Glutamatergic neuron (in vitro differentiated cells): ENCODE data around the gene ST6GALNAC5. TPM values are rescaled to one million over a fixed set of nuclear protein-coding genes. Genes with fewer than 3 reads are reported as not detected.
A peak's percentile ranks its signal among the peaks of the same experiment; 100 is the strongest.

ENCODE experiments used
- DNase-seq: peaks from one replicate; pipeline ENCODE4 v3.0.0; 2022
- H3K27ac Mint-ChIP-seq: one replicate; pipeline ENCODE4 v1.8.0; 2020; ENCODE audit warnings: mild to moderate bottlenecking, mixed read lengths, inconsistent platforms; ENCODE audit not compliant: unreplicated experiment
- H3K27me3 Mint-ChIP-seq: one replicate; pipeline ENCODE4 v1.8.0; 2020; ENCODE audit warnings: mild to moderate bottlenecking, moderate library complexity, mixed read lengths, inconsistent platforms; ENCODE audit not compliant: unreplicated experiment
- H3K36me3 Mint-ChIP-seq: one replicate; pipeline ENCODE4 v1.8.0; 2020; ENCODE audit warnings: mild to moderate bottlenecking, mixed read lengths, inconsistent platforms; ENCODE audit not compliant: unreplicated experiment
- H3K4me1 Mint-ChIP-seq: one replicate; pipeline ENCODE4 v1.8.0; 2020; ENCODE audit warnings: mild to moderate bottlenecking, low read depth, mixed read lengths, inconsistent platforms; ENCODE audit not compliant: unreplicated experiment
- H3K4me3 Mint-ChIP-seq: one replicate; pipeline ENCODE4 v1.8.0; 2020; ENCODE audit warnings: mild to moderate bottlenecking, mixed read lengths, inconsistent platforms; ENCODE audit not compliant: unreplicated experiment
- H3K9me3 Mint-ChIP-seq: one replicate; pipeline ENCODE4 v1.8.0; 2020; ENCODE audit warnings: mild to moderate bottlenecking, moderate library complexity, mixed read lengths, inconsistent platforms; ENCODE audit not compliant: unreplicated experiment
- total RNA-seq: library from RNA; stranded (reverse); fragmentation: NEBNext Ultra II Directional; extraction: Animal tissue kit (Norgen Biotek cat#: 25700); gene quantifications from one replicate; pipeline ENCODE4 v1.2.1, GENCODE V29; 2021; ENCODE audit not compliant: unreplicated experiment
- TF ChIP-seq, protein P1 (sequence below): fragments of 200-600 bp; sonication (generic); IDR thresholded peaks from one replicate; pipeline ENCODE4 v1.5.0; 2021; ENCODE audit not compliant: partially characterized antibody, unreplicated experiment

Gene ST6GALNAC5
- total RNA-seq, 1 donor from 2014 or later, result 141 TPM

DNA sequence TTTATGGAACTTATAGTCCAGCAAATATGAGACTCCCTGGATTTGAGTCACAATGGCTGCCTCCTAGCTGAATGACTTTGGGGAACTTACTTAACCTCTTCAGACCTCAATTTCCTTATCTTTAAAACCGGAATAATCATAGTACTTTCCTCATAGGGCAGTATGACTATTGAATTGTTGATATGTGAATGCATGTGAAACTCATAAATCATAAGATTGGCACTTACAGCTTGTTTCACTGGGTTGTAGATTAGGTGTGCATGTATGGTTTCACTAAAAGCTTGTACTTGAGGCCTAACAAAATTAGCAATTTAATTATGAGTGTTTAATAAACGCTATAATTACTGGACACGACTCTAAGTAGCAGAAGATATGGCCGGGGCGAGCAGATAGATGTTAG lies 72.5 kb downstream of the ST6GALNAC5 start:
- H3K4me3 Mint-ChIP-seq, result no peak overlapping the region
- H3K9me3 Mint-ChIP-seq, result peaks cover 7% of the 10 kb centered on the region
- peaks cover 3% of the 10 kb centered on the region for H3K27me3 Mint-ChIP-seq
- no peak overlapping the region for H3K27ac Mint-ChIP-seq
- H3K4me1 Mint-ChIP-seq, result peaks cover 14% of the 10 kb centered on the region
- H3K36me3 Mint-ChIP-seq, result peaks cover 11% of the 10 kb centered on the region
- TF ChIP-seq, protein P1, sequence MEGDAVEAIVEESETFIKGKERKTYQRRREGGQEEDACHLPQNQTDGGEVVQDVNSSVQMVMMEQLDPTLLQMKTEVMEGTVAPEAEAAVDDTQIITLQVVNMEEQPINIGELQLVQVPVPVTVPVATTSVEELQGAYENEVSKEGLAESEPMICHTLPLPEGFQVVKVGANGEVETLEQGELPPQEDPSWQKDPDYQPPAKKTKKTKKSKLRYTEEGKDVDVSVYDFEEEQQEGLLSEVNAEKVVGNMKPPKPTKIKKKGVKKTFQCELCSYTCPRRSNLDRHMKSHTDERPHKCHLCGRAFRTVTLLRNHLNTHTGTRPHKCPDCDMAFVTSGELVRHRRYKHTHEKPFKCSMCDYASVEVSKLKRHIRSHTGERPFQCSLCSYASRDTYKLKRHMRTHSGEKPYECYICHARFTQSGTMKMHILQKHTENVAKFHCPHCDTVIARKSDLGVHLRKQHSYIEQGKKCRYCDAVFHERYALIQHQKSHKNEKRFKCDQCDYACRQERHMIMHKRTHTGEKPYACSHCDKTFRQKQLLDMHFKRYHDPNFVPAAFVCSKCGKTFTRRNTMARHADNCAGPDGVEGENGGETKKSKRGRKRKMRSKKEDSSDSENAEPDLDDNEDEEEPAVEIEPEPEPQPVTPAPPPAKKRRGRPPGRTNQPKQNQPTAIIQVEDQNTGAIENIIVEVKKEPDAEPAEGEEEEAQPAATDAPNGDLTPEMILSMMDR, result no peak
- DNase-seq, result no peak

DNA sequence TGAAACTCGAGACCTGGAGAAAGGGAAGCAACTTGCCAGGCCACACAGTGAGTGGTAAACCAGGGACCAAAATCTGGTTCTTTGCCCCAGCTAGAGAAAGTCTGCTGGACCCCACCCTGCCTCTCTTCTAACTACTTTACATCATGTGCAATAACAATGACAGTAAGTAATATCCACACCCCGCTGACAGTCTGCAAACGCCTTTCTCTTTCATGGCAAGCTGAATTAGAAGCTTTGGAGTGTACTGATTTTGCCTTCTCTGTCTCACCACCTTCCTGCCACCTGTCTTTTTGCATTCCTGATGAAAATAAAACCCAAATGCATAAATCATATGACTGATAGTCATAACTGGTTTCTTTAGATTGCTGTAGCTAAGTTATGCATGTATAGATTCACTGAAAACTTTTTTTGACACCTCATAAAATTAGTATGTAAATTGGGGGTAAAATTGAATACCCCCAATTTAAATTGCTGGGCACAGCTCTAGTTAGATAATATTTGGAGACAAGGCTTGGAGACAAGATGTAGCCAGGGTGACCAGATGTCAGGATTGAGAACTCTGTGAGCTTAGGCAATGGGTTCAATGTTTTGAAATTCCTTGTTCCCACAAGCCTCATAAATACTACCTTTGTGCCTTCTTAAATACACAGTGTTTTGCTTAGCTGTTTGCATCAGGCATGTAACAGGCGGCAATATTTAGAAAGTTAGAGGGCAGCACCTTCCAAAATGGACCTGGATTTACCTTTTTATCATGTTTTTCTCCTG lies 73.5 kb downstream of the ST6GALNAC5 start:
- peaks cover 17% of the 10 kb centered on the region for H3K4me1 Mint-ChIP-seq
- DNase-seq, result no peak
- peaks cover 11% of the 10 kb centered on the region for H3K36me3 Mint-ChIP-seq
- H3K27ac Mint-ChIP-seq, result no peak overlapping the region
- no peak overlapping the region for H3K4me3 Mint-ChIP-seq
- peaks cover 3% of the 10 kb centered on the region for H3K27me3 Mint-ChIP-seq
- TF ChIP-seq, protein P1, result no peak
- H3K9me3 Mint-ChIP-seq, result peaks cover 7% of the 10 kb centered on the region

DNA sequence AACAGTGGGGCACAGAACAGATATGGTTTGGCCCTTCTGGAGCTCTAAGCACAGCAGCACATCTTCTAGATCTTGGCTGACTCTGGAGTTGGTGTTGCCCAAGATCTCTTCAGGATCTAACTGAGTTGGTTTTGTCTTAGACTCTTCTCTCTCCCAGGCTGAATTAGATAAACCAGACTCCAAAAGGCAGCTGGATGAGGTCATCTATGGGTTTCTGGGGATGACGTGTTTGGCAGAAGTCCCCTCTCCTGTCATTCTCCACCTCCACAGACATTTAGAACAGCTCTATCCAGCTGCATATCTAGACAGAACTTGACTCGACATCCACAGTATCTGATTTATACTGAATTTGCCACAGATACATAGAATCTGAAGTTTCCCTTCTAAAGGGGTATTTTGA lies 75.3 kb downstream of the ST6GALNAC5 start:
- no peak overlapping the region for H3K4me3 Mint-ChIP-seq
- peaks cover 5% of the 10 kb centered on the region for H3K9me3 Mint-ChIP-seq
- H3K36me3 Mint-ChIP-seq, result peaks cover 11% of the 10 kb centered on the region
- TF ChIP-seq, protein P1, result no peak
- H3K4me1 Mint-ChIP-seq, result peaks cover 14% of the 10 kb centered on the region
- peaks cover 3% of the 10 kb centered on the region for H3K27me3 Mint-ChIP-seq
- no peak for DNase-seq
- no peak overlapping the region for H3K27ac Mint-ChIP-seq

DNA sequence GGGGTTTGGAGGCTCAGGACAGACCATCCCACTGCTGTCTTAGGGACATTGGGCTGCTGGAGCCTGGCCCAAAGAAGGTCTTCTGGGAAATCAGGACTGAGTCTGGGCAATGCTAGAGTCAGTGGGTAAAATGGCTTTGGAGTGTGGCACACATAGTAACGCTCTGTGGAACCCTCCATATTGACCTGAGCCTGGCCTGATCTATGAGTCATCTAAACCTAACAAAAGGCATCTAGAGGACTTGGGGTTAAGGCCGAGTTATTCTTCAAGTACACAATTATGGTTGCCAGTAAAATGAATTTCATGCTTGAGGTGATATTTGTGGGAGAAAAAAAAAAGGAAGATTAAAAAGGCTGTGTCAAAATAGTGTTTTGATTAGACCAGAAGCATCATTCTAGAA lies 77.7 kb downstream of the ST6GALNAC5 start:
- TF ChIP-seq, protein P1, result no peak
- Mint-ChIP-seq H3K36me3 (peaks cover 11% of the 10 kb centered on the region), H3K4me1 (peaks cover 6% of the 10 kb centered on the region), H3K9me3 (peaks cover 2% of the 10 kb centered on the region), H3K4me3 (no peak overlapping the region), H3K27ac (peak overlapping the region; percentile 34), H3K27me3 (peaks cover 3% of the 10 kb centered on the region)
- no peak for DNase-seq

DNA sequence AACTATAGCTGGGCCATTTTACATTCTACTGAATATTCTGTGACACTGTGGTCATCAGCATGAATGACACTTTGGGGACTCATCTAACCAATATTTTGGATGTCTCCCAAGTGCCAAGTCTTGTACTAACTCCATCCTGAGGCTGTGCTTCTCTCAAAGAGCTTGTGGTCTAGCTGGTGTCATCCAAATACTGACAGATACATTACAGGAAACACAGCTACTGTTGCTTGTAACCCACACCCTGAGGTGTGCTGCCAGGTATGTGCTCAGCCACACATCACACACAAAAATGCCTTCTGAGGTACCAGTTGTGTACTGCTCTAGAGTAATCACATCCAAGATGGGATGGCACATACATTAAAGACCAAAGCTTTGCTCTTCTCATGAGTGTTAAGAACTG lies 81.6 kb downstream of the ST6GALNAC5 start:
- TF ChIP-seq, protein P1, result no peak
- H3K4me1 Mint-ChIP-seq, result peaks cover 3% of the 10 kb centered on the region
- no peak for DNase-seq
- no peak overlapping the region for H3K4me3 Mint-ChIP-seq
- H3K27me3 Mint-ChIP-seq, result peaks cover 3% of the 10 kb centered on the region
- no peak overlapping the region for H3K27ac Mint-ChIP-seq
- H3K9me3 Mint-ChIP-seq, result no peaks in the 10 kb centered on the region
- no peaks in the 10 kb centered on the region for H3K36me3 Mint-ChIP-seq
